GM11168 (cell line): ENCODE measurements around the gene LEMD2.
"Not testable (repeated sequence)": the region's sequence is repeated elsewhere in the genome, so short reads cannot be mapped to it uniquely, and the experiment has no call there.

Experiments
- in situ Hi-C: fragments of 300-500 bp; cut with MboI; formaldehyde crosslinking; loops from one replicate; pipeline ENCODE4 v1.12.0; 2022; ENCODE audit warnings: low sequenced_read_pairs; ENCODE audit not compliant: unreplicated experiment

LEMD2 gene

DNA sequence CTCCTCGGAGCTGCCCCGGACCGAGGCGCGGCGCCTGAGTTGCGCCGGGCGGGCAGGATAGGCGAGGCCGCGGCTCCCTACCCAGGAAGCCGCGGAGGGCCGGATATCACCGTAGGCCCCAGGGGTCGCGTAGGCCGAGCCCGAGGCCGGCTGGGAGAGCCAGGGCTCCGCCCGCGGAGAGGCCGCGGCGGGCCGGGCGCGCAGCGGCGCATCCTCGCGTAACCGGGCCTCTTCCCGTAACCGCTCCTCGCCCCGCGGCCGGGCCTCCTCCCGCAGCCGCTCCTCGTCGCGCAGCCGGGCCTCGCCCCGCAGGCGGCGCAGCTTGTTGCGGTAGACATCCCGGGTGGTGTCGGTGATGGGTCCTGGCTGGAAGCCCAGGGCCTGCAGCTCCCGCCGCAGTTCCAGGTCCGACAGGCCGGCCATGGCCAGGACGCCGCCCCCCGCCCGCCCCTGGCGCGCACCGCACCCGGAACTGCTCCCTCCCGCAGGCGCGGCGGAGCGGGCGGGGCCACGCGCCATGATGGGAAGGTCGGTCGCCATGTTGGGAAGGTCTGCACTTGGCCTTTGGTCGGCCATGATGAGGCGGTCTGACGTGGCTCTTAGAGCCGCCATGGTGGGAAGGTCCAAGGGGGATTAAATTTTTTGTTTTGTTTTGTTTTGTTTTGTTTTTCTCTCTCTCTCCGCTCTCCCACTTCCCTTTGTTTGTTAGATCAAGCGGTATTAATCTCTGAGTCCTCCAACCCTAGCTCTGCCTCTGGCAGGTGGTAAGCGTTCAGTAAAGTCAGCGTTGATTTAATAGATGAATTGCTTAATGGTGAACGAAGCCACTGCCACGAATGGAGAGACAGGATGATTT lies at the start of gene LEMD2:
LEMD2 (minus strand) TSS at position 437 of the 856 bp plus-strand sequence; CDS start at position 423, 14 bp downstream.
- in situ Hi-C loops = no loop called here

- in situ Hi-C loops = no loop called here
Observed at GRCh38 chr6:33837971-33838665, 49.2 kb upstream of the LEMD2 start.

DNA sequence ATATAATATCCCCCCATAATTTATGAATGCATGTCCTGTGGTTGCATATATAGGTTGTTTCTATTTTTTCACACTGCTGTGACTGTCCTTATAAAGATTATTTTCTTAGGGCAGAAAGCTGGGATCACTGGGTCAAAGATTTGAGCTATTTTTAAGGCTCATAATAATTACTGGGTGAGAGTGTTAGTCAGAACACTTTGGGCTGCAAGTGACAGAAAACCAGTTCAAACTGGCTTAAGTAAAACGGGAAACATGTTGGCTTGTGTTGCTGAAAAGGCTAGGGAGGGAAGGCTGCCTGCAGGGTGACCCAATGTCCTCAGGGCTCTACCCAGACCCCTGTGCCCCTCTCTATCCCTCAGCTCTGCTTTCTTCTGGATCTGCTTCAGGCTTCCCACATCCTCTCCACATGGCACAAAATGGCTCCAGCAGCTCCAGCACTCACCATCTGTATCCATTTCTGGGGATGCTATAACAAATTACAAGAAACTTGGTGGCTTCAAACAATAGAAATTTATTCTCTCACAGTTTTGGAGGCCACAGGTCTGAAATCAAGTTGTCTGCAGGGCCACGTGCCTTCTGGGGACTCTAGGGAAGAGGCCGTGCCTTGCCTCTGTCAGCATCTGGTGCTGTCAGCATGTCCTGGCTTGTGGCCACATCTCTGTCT lies 48.0 kb upstream of the LEMD2 start:
- in situ Hi-C loops = no loop called here

- in situ Hi-C loops = no loop called here
Observed at GRCh38 chr6:33834401-33835392, 45.8 kb upstream of the LEMD2 start.

DNA sequence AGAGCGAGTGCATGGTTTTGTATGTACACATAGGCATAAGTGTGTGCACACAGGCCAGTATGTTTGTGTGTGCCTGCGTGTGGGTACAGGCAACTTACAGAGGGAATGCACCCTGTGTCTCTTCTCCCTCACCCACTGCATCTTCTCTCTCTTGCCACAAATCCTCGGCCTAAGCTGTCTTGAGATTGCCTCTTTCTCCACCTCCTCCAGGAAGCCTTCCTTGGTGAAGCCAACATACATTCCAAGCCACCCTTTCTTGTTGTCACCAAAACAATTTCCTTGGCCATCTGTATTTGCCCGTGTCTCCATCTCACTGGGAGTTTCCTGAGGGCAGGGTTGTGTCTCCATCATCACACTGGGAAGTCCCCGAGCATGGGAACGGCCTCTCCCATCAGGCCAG lies 44.7 kb upstream of the LEMD2 start:
- in situ Hi-C loops = no loop called here

- in situ Hi-C loops = not testable (repeated sequence)
Observed at GRCh38 chr6:33832831-33833230, 43.9 kb upstream of the LEMD2 start.

DNA sequence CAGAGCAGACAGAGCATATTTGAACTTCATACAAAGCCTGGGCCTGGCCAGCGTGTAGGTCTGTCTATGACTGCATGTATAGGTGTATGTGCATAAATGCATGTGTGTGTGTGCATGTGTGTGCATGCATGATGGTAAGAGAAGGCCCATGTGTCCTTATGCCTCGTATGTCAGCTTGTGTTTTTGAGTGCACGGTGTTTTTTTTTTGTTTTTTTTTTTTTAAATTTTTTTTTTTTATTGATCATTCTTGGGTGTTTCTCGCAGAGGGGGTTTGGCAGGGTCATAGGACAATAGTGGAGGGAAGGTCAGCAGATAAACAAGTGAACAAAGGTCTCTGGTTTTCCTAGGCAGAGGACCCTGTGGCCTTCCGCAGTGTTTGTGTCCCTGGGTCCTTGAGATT lies 42.8 kb upstream of the LEMD2 start:
- in situ Hi-C loops = not testable (repeated sequence)

DNA sequence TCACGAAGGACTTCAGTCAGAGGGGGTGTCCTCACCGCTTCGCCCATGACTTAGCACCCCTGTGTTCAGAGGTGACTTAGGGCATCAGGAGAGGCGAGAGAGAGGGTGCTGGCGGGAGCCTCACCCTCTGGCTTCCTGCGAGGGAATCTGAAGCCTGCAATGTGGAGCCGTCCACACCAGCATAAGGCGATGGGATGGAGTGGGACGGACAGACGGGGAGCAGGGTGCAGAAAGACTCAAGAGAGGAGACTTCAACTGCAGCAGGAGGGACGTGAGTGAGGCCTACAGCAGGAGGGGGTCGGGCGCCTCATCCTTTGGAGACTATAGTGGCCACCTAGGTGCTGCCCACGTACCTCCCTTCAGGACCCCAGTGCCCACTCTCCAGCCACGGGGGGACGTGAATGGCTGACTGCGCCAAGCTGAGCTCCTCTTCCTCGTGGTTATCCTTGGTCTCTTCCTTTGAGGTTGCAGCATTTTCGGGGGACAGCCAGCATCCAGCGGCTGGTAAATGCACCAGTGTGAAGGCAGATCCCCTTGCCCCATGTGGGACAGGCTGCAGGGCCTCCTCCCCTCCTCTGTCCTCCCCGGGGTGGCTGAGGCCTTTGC lies 41.8 kb upstream of the LEMD2 start:
- in situ Hi-C loops = no loop called here

- in situ Hi-C loops = no loop called here
Observed at GRCh38 chr6:33828764-33829731, 40.1 kb upstream of the LEMD2 start.

DNA sequence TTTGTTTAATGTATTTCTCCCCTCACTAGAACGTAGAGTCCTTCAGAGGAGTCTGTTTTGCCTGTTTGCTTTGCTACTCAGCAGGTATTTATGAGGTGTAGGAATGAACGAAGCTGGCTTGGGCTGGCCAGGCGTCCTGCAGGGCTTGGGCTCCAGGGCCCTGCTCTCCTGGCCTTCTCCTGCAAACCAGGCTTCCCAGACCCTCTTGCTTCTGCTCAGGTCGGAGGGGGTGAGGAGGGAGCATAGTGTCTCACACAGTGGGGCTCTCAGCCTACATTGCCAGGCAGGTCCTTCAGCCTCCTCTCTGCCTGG lies 39.5 kb upstream of the LEMD2 start:
- in situ Hi-C loops = no loop called here

DNA sequence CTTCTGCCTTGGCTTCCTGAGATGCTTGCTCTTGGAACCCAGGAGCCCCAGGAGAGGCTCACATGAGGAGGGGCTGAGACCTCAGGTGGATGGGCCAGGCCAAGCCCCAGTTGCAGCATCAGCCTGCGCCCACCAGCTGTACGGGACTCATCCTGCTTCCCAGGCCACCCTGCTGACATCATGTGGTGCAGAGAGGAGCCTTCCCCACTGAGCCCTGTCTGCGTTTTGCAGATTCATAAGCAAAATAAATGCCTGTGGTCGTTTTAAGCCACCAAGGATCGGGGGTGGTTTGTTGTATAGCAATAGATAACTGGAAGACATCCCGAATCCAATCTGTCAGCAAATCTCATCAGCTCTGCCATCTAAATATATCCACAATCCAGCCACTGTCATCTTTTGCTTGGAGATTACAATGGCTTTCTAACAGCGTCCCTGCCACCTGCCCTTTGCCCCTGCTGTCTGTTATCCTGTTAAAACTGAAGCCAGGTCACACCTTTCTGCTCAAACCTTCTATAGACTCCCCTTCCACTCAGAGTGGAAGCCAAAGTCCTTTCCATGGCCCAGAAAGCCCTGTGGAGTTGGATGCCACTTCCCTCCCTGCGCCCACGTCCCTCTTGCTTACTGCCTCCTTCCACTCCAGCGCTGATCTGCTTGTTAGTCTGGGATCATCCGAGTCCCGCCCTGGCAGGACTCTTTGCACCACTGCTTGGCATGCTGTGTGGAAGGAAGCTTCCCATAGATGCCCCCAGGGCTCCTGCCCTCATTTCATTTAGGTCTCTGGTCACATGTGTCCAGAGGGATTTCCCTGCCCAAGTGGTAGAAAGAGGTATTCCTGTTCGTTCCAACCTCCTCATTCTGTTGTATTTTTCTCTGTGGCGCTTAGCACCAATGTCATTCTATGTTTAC lies 38.9 kb upstream of the LEMD2 start:
- in situ Hi-C loops = no loop called here

GRCh38 chr6:33826537-33826936 lies 37.6 kb upstream of the LEMD2 start:
- in situ Hi-C loops = no loop called here

DNA sequence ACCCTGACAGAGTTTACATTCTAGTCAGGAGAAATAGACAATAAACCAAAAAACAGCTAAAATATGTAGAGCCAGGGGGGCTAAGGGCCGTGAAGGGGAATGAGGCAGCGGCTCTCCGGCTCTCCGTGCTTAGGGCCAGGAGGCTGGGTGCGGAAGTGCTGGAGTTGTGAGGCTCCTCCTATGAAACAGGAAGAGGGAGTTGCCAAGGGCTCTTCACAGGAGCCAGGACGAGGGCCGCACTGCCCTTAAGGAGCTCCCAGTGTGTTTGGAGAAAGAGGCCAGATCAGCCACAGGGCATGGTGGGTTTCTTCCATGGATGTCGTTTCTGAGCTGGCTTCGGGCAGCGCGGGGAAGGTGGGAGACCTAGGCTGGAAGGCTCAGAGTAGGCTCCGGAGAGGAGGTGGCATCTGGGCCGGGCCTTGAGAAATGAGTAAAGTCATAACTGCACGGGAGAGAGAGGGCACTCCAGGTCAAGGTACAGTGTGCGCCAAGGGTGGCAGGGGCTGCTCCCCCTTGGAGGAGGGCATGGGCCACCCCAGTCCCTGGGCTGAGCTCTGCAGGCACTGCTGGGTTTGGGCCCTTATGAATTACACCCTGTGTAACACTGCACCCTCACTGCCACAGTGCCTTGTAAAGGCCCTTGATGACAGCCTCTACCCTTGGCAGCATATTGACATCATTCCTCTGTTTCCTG lies 35.7 kb upstream of the LEMD2 start:
- in situ Hi-C loops = no loop called here

DNA sequence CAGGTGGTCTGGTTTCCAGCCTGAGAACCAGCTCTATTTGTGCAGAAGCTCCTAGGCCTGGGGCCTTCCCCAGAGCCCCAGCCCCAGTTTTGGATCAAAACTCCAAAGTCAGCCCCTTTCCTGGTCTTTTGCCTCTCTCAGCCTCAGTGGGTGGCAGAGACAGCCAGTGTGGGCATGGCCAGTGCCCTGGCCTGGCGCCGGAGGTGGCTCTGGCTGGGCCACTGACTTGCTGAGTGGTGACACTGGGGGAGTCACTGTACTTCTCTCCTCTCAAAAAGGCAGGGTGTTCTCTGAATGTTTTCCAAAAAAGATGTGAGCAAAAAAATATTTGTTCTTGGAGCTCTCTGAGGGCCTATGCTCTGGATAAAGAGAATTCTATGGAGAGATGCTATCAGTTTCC lies 34.9 kb upstream of the LEMD2 start:
- in situ Hi-C loops = no loop called here

DNA sequence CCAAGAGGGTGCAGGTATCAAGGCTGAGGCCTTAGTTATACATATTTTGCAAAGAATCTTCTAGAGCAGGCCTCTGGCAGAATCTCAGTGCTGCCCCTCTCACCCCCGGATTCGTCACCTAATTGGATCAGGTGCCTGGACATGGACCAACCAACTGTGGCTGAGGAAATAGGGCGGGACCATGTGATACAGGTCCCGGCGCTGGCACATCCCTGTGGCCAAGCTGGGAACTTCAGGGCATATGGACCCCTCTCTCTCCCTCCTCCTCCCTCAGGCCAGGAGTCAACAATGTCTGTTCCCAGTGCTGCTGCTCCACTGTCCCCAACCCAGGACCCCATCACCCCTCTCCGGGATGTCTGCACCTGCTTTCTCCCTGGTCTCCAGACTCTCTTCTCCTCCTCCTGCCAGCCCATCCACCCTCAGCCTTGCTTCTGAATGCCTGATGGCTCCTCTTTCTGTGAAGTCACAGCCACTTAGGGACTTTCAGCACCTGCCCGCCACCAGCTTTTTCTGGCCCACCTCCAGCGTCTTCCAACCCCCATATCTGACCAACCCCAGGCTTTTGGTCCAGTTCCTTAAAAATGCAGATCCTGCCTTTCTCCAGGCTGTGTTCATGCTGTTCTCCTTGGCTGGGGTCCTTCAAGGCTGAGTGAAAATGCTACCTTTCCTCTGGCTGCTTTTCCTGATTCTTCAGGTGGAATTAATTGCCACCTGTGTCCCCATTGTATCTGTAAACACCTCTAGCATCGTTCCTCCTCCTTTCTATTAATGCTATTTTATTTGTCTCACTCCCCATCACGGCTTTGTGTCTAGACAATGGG lies 33.9 kb upstream of the LEMD2 start:
- in situ Hi-C loops = no loop called here
